ENCODE results near the gene CDO1.

CDO1 gene

DNA sequence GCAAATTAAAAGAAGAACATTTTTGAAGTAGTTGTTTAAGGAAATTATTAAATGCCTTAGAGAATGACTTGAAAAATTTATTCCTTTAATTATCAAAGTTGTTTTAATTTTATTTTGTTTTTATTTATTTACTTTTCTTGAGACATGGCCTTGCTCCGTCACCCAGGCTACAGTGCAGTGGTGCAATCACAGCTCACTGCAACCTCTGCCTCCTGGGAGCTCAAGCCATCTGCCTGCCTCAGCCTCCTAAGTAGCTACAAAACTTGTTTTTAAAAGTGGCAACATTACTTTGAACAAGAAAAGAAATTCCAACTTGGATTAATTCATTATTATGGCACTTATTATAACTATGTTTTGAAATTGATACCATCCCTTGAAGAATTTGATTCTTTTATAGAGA is 29.0 kb downstream of the CDO1 start:
- H3K27ac ChIP-seq: no peak overlapping the region
- TF ChIP-seq, protein P1, sequence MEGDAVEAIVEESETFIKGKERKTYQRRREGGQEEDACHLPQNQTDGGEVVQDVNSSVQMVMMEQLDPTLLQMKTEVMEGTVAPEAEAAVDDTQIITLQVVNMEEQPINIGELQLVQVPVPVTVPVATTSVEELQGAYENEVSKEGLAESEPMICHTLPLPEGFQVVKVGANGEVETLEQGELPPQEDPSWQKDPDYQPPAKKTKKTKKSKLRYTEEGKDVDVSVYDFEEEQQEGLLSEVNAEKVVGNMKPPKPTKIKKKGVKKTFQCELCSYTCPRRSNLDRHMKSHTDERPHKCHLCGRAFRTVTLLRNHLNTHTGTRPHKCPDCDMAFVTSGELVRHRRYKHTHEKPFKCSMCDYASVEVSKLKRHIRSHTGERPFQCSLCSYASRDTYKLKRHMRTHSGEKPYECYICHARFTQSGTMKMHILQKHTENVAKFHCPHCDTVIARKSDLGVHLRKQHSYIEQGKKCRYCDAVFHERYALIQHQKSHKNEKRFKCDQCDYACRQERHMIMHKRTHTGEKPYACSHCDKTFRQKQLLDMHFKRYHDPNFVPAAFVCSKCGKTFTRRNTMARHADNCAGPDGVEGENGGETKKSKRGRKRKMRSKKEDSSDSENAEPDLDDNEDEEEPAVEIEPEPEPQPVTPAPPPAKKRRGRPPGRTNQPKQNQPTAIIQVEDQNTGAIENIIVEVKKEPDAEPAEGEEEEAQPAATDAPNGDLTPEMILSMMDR (IDR thresholded peaks at IDR 0.05): no peak
- H3K27me3 ChIP-seq: peaks cover 52% of the 10 kb centered on the region

DNA sequence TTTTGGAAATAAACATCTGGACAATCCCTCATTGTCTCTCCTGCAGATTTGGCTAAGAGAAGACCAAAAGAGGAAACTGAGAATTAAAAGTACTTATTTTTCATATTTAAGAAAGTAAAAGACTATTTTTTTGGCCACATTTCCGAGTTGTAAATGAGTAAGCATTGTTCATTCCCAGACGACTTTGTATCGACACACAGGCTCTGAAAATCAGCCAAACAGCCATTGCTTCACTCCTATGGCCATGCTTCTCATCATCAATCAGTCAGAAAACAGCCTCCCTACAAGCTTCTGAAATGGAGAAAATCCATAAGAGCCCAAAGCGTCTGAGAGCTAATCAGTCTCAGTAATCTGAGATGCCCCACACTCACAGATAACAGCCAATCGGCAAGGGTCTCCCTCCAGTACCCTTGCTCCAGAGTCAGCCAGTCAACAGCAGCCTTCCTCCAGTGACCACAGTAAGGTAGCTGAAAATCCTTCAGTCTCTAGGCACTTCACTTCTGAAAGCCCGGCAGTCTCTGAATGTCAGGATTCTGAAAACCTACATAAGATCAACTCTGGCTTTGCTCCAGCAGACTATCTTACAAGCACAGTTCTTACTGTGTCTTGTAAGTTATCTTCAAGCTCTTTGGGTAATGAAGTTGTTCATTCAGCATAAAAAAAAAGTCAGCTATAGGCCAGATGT is 30.9 kb downstream of the CDO1 start:
- Histone ChIP-seq H3K36me3 (no peaks in the 10 kb centered on the region), H3K4me1 (ENCODE audit: control insufficient read depth in 1 of 2, insufficient read depth in 1 of 2, low read depth in 1 of 2, low read length in 1 of 2) (no peaks in the 10 kb centered on the region)
- TF ChIP-seq, protein P1 (IDR thresholded peaks at IDR 0.05): no peak

More for the DNA sequence above, 29.0 kb downstream of the CDO1 start:
- H3K4me3 ChIP-seq (ENCODE audit: low read depth in 1 of 2, low read length in 1 of 2): no peak overlapping the region
- no peaks in the 10 kb centered on the region for H3K4me1 ChIP-seq (ENCODE audit: control insufficient read depth in 1 of 2, insufficient read depth in 1 of 2, low read depth in 1 of 2, low read length in 1 of 2)
- H3K36me3 ChIP-seq: no peaks in the 10 kb centered on the region
- H3K9me3 ChIP-seq: no peaks in the 10 kb centered on the region

GRCh38 chr5:115778417-115778816 is 38.0 kb downstream of the CDO1 start:
- Histone ChIP-seq H3K4me3 (ENCODE audit: low read depth in 1 of 2, low read length in 1 of 2) (no peak overlapping the region), H3K27me3 (peaks cover 19% of the 10 kb centered on the region), H3K4me1 (ENCODE audit: control insufficient read depth in 1 of 2, insufficient read depth in 1 of 2, low read depth in 1 of 2, low read length in 1 of 2) (no peaks in the 10 kb centered on the region), H3K9me3 (no peaks in the 10 kb centered on the region), H3K27ac (no peak overlapping the region), H3K36me3 (no peaks in the 10 kb centered on the region)
- TF ChIP-seq, protein P1 (IDR thresholded peaks at IDR 0.05): no peak

More for the DNA sequence above, 30.9 kb downstream of the CDO1 start:
- H3K4me3 ChIP-seq (ENCODE audit: low read depth in 1 of 2, low read length in 1 of 2): no peak overlapping the region
- H3K27ac ChIP-seq: no peak overlapping the region
- no peaks in the 10 kb centered on the region for H3K9me3 ChIP-seq
- H3K27me3 ChIP-seq: peaks cover 47% of the 10 kb centered on the region

DNA sequence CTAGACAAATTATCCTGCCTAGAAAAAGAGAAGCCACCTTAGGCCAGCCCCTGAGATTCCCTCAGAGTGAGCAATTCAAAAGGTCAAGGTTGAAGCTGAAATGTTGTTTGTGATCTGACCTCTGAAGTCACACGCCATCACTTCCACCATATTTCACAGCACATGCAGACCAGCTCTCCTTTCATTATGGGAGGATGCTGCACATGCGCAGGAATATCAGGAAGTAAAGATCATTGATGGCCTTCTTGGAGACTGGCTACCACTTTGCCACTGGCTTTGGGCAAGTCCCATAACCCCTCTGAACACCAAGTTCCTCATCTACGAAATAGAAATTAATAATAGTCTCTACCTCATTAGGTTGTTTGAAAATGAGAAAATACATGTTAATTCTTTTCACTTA is 39.5 kb downstream of the CDO1 start:
- Histone ChIP-seq H3K36me3 (no peaks in the 10 kb centered on the region), H3K27ac (no peak overlapping the region), H3K4me1 (ENCODE audit: control insufficient read depth in 1 of 2, insufficient read depth in 1 of 2, low read depth in 1 of 2, low read length in 1 of 2) (no peaks in the 10 kb centered on the region), H3K9me3 (no peaks in the 10 kb centered on the region), H3K27me3 (peaks cover 30% of the 10 kb centered on the region), H3K4me3 (ENCODE audit: low read depth in 1 of 2, low read length in 1 of 2) (no peak overlapping the region)
- TF ChIP-seq, protein P1 (IDR thresholded peaks at IDR 0.05): no peak

DNA sequence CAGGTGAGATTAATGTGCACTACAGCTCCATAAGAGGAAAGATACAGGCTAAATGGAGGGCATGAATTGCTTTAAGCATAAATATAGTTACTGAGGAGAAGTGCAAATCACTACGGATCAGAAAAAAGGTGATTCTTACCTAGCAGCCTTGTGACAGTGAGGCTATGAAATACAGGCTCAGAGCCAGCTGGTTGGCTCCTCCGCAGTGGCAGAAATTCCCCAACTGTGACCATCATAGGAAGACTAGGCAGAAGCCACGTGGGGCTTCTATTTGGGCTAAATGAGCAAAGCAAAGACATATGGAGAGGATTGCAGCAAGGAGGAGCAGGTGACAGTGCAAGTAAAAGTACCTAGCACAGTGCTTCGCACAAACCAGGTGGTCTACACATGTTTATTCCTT is 40.5 kb downstream of the CDO1 start:
- no peak overlapping the region for H3K4me3 ChIP-seq (ENCODE audit: low read depth in 1 of 2, low read length in 1 of 2)
- TF ChIP-seq, protein P1 (IDR thresholded peaks at IDR 0.05): no peak
- H3K36me3 ChIP-seq: no peaks in the 10 kb centered on the region
- peaks cover 20% of the 10 kb centered on the region for H3K27me3 ChIP-seq
- no peaks in the 10 kb centered on the region for H3K4me1 ChIP-seq (ENCODE audit: control insufficient read depth in 1 of 2, insufficient read depth in 1 of 2, low read depth in 1 of 2, low read length in 1 of 2)
- H3K9me3 ChIP-seq: no peaks in the 10 kb centered on the region
- H3K27ac ChIP-seq: no peak overlapping the region
